Stimulated activated CD4-positive, alpha-beta T cell treated with anti-CD3 and anti-CD28 coated beads, TNF-alpha, amount 100 ng/mL, for 24 hours (primary cell): ENCODE measurements around the gene PCDHB1.
A peak's percentile ranks its signal among the peaks of the same experiment; 100 is the strongest.

Source experiments
- DNase-seq, 3 experiments: peaks; one replicate each; pipeline ENCODE4 v3.0.0-alpha.2; 2020; ENCODE audit warnings: low read depth in 3 of 3

The PCDHB1 gene, protein sequence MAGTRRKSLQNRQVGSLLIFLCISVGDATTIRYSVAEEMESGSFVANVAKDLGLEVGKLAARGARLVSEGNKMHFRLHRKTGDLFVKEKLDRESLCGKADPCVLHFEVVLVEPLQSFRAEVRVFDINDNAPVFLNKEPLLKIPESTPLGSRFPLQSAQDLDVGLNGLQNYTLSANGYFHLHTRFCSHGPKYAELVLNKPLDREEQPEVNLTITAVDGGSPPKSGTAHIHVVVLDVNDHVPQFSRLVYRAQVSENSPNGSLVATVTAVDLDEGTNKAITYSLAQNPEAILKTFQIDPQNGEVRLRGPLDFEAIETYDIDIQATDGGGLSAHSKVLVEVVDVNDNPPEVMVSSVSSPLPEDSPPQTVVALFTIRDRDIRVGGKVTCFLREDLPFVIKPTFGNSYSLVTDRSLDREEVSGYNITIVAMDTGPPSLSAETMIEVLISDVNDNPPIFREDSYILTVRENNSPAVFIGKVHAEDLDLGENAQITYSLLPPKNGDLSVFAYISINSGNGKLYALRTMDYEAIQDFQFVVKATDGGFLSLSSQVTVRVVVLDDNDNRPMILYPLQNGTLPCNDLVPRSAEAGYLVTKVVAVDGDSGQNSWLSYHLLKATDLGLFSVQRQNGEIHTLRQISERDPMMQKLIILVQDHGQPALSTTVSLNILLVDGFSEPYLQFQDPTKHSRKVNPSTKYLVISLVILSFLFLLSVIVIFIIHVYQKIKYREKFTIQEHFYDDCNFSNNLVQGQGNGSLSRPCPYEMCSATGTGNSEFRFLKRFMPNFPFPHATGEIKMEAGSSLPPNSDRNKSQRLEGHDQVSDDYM

GRCh38 chr5:141050622-141051520 lies at the start of gene PCDHB1:
Gene PCDHB1, plus strand, starts transcription at chr5:141051374. Its CDS starts 97 bp downstream, at chr5:141051471.
- DNase-seq: no peak

- DNase-seq: no peak
Measured at GRCh38 chr5:141001446-141001843, 49.7 kb upstream of the PCDHB1 start.

GRCh38 chr5:141001844-141002604 lies 49.1 kb upstream of the PCDHB1 start:
- no peak for DNase-seq

- no peak for DNase-seq
Measured at GRCh38 chr5:141002605-141002965, 48.6 kb upstream of the PCDHB1 start.

DNA sequence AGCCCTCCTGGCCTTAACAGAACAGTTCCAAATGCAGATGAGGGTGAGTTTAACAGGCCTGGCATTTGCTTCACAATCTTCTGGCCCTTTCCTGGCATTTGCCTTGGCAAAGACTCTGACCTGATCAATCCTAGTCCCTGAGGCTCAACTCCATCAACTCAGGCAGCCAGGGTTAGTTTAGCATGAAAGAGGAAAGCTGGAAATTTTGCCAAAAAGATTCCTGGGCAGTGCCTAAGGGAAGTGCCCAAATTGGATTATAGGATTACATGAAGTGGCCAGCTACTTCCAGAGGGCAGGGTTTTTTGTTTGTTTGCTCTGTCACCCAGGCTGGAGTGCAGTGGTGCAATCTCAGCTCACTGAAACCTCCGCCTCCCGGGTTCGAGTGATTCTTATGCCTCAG lies 48.1 kb upstream of the PCDHB1 start:
- no peak for DNase-seq

- no peak for DNase-seq
Measured at GRCh38 chr5:141003791-141004611, 47.2 kb upstream of the PCDHB1 start.

- no peak for DNase-seq
Measured at GRCh38 chr5:141007791-141008190, 43.4 kb upstream of the PCDHB1 start.

DNA sequence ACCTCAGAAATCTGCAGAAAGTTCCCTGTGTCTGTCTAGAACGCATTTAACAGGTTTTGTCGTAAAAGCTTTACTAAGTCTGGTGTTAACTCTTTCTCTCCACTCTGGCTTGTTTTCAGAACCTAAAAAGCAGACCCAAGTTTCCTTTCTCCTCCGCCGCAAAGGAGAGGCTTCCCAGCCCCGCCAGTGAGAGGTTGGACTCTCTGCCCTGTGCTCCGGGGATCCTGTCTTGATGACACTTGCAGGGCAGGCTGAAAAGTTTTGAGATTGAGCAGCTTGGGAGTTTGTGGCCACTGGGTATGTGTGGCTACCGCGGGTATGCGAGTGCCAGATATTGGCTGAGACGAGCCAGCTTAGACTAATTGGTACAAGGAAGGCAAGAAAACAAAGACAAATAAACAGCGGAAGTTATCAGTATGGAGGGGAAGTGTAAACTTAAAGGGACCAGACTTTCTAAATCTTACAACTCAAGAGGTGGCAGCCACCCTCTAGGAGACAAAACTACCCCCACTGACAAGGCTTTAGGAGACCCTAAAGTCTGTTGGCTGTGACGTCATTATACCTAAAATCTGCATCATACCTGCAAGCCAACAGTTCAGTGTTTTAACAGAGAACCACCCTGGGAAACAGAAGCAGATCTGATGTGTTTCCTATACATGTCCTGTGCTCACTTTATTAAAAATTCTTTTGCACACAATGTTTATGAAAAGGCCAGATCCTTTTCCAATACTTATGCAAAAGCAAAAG lies 41.0 kb upstream of the PCDHB1 start:
- no peak for DNase-seq

GRCh38 chr5:141017943-141018342 lies 33.2 kb upstream of the PCDHB1 start:
- no peak for DNase-seq

DNA sequence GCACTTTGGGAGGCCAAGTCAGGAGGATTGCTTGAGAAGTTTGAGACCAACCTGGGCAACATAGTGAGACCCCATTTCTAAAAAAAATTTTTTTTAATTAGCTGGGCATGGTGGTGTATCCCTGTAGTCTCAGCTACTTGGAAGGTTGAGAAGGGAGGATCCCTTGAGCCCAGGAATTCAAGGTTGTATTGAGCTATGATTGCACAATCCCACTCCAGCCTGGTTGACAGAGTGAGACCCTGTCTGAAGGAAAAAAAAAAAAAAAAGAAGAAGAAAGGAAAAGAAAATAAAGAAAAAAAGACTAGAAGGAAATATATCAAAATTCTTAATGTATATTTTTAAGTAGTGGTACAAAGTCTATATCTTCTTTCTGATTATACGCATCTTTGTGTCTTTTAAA lies 28.8 kb upstream of the PCDHB1 start:
- no peak for DNase-seq

DNA sequence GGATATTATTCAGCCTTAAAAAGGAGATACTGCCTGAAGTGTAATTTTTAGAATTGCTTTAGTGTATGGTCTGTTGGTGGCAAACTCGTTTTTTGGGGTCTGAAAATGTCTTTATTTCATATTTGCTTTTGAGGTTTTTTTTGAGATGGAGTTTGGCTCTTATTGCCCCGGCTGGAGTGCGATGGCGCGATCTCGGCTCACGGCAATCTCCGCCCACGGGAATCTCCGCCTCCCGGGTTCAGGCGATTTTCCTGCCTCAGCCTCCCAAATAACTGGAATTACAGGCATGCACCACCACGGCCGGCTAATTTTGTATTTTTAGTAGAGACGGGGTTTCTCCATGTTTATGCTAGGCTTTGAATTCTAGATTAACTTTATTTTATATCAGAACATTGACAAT lies 20.2 kb upstream of the PCDHB1 start:
- no peak for DNase-seq

DNA sequence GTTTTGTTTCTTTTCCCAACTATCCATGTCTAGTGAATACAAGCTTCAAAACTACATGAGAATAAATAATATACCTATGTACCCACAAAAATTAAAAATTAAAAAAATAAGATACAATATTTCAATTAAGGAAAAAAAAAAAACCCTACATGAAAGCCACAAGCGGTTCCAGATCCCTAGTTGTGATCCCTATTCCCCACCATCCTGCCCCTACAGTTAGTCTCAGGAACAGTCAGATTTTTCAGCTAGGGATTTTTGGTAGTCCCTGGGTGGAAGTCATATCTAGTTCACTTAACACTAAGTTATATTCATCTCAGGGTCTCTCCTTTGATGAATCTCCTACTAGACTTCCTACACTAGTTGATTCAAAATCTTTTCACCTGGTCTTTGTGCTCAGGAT lies 18.5 kb upstream of the PCDHB1 start:
- no peak for DNase-seq

GRCh38 chr5:141039061-141039460 lies 12.1 kb upstream of the PCDHB1 start:
- no peak for DNase-seq

DNA sequence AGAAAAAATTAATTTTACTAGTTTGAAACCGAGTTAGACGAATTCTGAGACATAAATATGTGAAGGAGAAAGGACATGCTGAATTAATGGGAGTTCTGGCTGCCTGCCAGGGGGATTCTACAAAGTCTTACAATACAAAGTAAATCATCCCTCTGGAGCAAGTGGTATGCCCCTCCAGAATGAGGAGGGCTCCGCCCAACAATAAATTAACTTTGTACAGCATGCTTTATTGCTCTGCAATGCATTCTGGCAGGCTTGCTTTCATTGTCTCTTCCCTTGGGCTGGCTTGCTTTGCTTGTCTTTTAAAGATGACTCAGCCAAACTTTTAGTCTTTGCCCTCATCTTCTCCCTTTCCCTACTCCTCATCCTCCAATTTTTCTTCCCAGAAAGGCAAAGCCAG lies 11.7 kb upstream of the PCDHB1 start:
- no peak for DNase-seq

- DNase-seq: no peak
Measured at GRCh38 chr5:141040093-141040770, 10.9 kb upstream of the PCDHB1 start.

- peak; percentile 38 to 68 (median 45) for DNase-seq
Measured at GRCh38 chr5:141040771-141041426, 10.3 kb upstream of the PCDHB1 start.

- no peak for DNase-seq
Measured at GRCh38 chr5:141041427-141041785, 9.8 kb upstream of the PCDHB1 start.

GRCh38 chr5:141042555-141042954 lies 8.6 kb upstream of the PCDHB1 start:
- DNase-seq: no peak

DNA sequence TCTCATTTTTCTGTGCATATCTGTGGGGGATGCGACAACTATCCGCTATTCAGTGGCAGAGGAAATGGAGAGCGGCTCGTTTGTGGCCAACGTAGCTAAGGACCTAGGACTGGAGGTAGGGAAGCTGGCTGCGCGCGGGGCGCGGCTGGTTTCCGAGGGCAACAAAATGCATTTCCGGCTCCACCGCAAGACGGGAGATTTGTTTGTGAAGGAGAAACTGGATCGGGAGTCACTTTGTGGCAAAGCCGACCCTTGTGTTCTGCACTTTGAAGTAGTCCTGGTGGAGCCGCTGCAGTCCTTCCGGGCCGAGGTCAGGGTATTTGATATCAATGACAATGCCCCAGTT lies 320 bp downstream of the PCDHB1 start:
- no peak for DNase-seq
